ENCODE results near the gene RUSC1. TPM values are rescaled to one million over a fixed set of nuclear protein-coding genes. Genes with fewer than 3 reads are reported as not detected.

RUSC1 gene
- polyA plus RNA-seq, 1 of the 3 experiments (the other 2 are of a cell fraction): 49.9 TPM

GRCh38 chr1:155304558-155305063 is 16.1 kb upstream of the RUSC1 start:
- 85% methylated on average over 11 of the region's 11 CpGs for WGBS (ENCODE audit: low lambda C conversion rate)
- H3K9me3 ChIP-seq: no peaks in the 10 kb centered on the region
- H3K9ac ChIP-seq: no peak overlapping the region
- H3K4me3 ChIP-seq (ENCODE audit: low read depth in 2 of 2, low read length in 1 of 2): no peak overlapping the region
- peaks cover 9% of the 10 kb centered on the region for H3K79me2 ChIP-seq (ENCODE audit: insufficient read depth)
- H4K20me1 ChIP-seq (ENCODE audit: insufficient read depth): no peaks in the 10 kb centered on the region
- no peak overlapping the region for H3K27ac ChIP-seq (ENCODE audit: low read depth in 2 of 2, low read length in 1 of 2)
- H2AFZ ChIP-seq (ENCODE audit: low read depth): no peak overlapping the region
- no peak overlapping the region for H3K4me2 ChIP-seq
- H3F3A ChIP-seq (replicated peaks; ENCODE audit: insufficient read depth): peaks cover 12% of the 10 kb centered on the region
- TF ChIP-seq SMC3 (IDR thresholded peaks at IDR 0.05; ENCODE audit: low read depth, low read length) (no peak), SIN3A (IDR thresholded peaks at IDR 0.05; ENCODE audit: borderline replicate concordance, low read depth, low read length) (no peak), TAF1 (IDR thresholded peaks at IDR 0.05; ENCODE audit: borderline replicate concordance, low read depth, low read length) (no peak), EP300 (IDR thresholded peaks at IDR 0.05; ENCODE audit: borderline replicate concordance in 1 of 2, low read depth in 1 of 2, low read length in 1 of 2) (no peak), RAD21 (IDR thresholded peaks at IDR 0.05; ENCODE audit: low read length) (no peak), FOXM1 (IDR thresholded peaks at IDR 0.05; ENCODE audit: low read depth) (no peak), CHD2 (IDR thresholded peaks at IDR 0.05; ENCODE audit: low read length, partially characterized antibody) (no peak), NRF1 (IDR thresholded peaks at IDR 0.05; ENCODE audit: low read depth, low read length) (no peak), RFX5 (IDR thresholded peaks at IDR 0.05; ENCODE audit: low read length) (no peak), USF1 (IDR thresholded peaks at IDR 0.05; ENCODE audit: borderline replicate concordance, low read depth) (no peak), RXRA (IDR thresholded peaks at IDR 0.05; ENCODE audit: borderline replicate concordance, low read depth) (no peak), JUND (IDR thresholded peaks at IDR 0.05) (no peak), GATA2 (CRISPR knock-in tag; IDR thresholded peaks at IDR 0.05) (no peak), POLR2AphosphoS5 (IDR thresholded peaks at IDR 0.05; ENCODE audit: low read depth, low read length) (no peak), FOXJ3 (CRISPR knock-in tag; IDR thresholded peaks at IDR 0.05) (no peak), USF2 (IDR thresholded peaks at IDR 0.05; ENCODE audit: borderline replicate concordance, low read depth, low read length) (no peak), NFIC (IDR thresholded peaks at IDR 0.05; ENCODE audit: borderline replicate concordance) (no peak), IRF3 (IDR thresholded peaks at IDR 0.05; ENCODE audit: low read depth, low read length) (no peak), YY1 (IDR thresholded peaks at IDR 0.05; ENCODE audit: low read depth) (no peak)
- peaks cover 0 to 4% of the 10 kb centered on the region in 2 experiments; a peak in 1 of 4 replicates for H3K4me1 ChIP-seq (ENCODE audit: control insufficient read depth in 1 of 2, insufficient read depth in 2 of 2, low read depth in 1 of 2, low read length in 1 of 2)
- ChIA-PET CTCF (interaction anchor here (0.8 to 2.8 kb wide), 4 partner anchors 11 to 703 kb away, joined by 3 to 16 read pairs (median 4); no protein-coding TSS in a partner anchor), POLR2A (no interaction called here)
- H3K36me3 ChIP-seq (replicated peaks in 1 of 2; ENCODE audit: control insufficient read depth in 1 of 2, insufficient read depth in 2 of 2, low read length in 1 of 2): no peaks in the 10 kb centered on the region
- no peak for DNase-seq
- no peaks in the 10 kb centered on the region for H3K27me3 ChIP-seq (ENCODE audit: insufficient read depth)
- H3K9me2 ChIP-seq: no peaks in the 10 kb centered on the region

Measured in SK-N-SH (cell line).